ENCODE data around the gene MTRF1L.
"Not testable (repeated sequence)": the region's sequence is repeated elsewhere in the genome, so short reads cannot be mapped to it uniquely, and the experiment has no call there.

MTRF1L gene

GRCh38 chr6:153001767-153002612 lies 519 bp downstream of the MTRF1L start:
- DNase-seq: no peak

GRCh38 chr6:153000790-153001189 lies 1.7 kb downstream of the MTRF1L start:
- not testable (repeated sequence) for DNase-seq

DNA sequence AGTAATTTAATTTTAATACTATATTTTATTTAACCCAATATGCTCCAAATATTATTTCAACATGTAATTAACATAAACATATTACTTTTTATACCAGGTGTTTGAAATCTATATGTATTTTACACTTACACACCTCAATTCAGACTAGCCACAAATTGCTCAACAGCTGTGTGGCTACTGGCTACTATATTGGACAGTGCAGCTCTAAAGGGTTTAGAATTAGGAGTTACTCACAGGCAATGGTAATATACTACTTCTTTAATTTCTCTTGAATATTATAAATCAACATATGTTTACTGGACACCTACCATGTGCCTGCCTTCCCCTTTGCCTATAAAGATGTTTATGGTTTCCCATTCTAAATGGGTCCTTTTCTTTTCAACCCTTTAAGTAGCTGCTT lies 2.3 kb downstream of the MTRF1L start:
- no peak for DNase-seq

GRCh38 chr6:152999538-152999937 lies 3.0 kb downstream of the MTRF1L start:
- not testable (repeated sequence) for DNase-seq

- no peak for DNase-seq
These were observed 8.7 kb downstream of the MTRF1L start for GRCh38 chr6:152993847-152994246.

GRCh38 chr6:152993431-152993830 lies 9.1 kb downstream of the MTRF1L start:
- no peak for DNase-seq

GRCh38 chr6:152986978-152987377 lies 15.5 kb downstream of the MTRF1L start:
- no peak for DNase-seq

- DNase-seq: not testable (repeated sequence)
These were observed 17.2 kb downstream of the MTRF1L start for GRCh38 chr6:152985300-152985699.

GRCh38 chr6:152984513-152984872 lies 18.0 kb downstream of the MTRF1L start:
- no peak for DNase-seq

DNA sequence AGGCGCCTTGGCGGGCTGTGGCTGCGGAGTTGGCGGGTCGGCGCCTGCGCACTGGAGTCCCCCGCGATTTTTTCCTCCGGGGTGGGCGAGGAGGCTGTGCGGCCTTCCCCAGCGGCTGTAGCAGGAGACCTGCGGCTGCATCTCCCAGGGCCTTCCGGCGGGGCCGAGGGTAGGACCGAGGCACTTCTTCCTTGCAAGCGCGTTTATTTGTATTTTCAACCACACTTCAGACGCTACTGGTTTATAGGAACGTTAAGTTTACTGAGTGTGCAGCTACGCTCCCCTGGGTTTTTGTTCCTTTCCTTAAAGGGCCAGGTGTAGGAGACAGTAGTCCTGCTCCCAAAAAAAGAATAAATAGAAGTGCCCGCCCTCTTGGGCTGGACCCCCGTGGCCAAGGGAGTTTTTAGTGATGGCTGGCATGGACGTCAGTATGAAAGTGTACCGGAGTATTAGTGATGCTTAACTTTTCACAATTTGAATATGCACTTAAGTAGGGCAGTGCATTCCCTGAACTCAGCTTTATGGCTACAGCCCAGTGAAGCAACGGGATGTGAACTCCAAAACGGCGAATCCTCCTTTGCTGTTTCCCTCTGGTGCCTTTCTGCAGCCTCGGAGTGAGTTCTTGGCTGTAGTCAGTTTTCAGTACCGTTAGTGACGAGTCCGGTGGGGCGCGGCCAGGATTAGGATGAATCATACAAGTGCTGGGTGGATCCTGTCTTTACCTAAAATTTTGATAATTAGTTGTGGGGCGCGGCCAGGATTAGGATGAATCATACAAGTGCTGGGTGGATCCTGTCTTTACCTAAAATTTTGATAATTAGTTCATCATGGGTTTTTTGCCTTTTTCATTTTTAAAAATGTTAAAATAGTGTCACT lies 18.6 kb downstream of the MTRF1L start:
- peak; percentile 70 for DNase-seq

- DNase-seq: peak; percentile 97
These were observed 19.4 kb downstream of the MTRF1L start, which contains the start of gene FBXO5 for GRCh38 chr6:152982904-152983636. Gene FBXO5, minus strand, starts transcription at chr6:152983041. Its CDS starts 82 bp downstream, at chr6:152982959.

DNA sequence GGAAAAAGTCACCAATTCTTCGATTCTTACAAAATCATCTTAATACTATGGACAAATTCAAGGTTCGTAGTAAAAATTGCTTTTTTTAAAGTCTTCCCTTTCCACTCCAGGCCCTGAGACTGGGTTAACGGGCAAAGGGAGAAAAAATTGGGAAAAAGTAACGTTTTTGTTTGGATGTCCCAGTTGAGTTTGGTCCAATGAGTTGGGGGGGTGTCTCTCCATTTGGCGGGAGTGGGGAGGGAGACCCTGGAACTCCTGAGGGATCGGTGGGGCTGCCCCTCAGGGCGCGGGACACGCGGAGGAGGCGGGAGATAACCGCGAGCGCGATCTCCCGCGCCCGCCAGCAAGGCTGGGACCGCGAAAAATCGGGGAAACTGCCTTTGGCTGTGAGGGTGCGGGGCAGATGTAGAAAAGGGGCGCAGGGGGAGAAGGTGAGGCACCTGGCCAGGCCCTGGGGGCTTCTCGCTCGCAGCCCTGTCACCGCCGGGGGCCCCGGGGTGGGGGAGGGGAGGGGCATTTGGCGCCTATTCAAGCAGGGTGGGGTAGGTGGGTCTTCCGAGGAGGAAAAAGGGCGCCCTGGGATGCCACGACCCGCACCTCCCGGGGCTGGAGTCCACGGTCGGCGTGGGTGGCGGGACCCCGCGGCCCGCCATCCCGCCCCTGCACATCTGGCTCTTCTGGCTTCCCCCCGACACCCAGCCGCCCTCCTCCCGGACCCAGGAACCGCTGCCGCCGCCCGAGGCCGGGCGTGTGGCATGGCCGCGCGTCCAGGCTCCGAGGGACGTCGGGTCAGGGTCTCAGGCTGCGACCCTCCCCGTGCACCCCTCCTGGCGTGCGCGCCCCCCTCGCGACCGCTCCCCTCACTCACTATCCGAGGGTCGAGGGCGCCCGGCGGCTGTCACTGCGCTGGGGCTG lies 20.3 kb downstream of the MTRF1L start:
- DNase-seq: no peak

- no peak for DNase-seq
These were observed 21.3 kb downstream of the MTRF1L start for GRCh38 chr6:152981219-152981618.

DNA sequence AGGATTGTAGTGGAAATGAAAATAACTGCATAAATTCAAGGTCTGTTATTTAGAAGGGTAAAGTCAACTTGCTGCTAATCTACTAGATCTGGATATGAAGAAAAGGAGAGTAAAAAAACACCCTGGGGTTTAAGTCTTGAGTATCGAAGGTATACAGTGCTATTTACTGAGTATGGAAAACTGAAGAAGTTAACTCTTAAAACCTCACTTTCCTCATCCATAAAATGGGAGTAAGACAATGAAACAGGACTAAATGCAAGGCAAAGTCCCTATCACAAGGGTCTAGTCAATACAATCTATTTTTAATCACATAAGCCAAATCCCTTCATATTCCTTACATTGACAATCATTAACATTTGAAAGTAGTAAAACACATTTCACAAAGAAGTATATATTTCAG lies 21.9 kb downstream of the MTRF1L start:
- DNase-seq: no peak

DNA sequence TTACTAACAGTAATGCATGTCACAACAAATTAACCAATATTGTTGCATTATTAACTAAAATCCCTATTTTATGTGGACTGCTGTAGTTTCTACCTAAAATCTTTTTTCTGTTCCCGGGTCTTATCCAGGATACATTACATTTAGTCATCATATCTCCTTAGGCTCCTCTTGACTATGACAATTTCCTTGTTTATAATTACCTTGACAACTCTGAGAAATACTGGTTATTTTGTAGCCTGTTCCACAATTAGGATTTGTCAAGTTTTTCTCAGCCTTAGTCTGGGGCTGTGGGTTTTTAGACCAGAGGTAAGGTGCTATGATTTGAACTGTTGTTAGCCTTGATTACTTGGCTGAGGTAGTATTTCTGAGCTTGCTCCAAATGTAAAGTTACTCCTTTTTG lies 23.4 kb downstream of the MTRF1L start:
- DNase-seq: no peak

DNA sequence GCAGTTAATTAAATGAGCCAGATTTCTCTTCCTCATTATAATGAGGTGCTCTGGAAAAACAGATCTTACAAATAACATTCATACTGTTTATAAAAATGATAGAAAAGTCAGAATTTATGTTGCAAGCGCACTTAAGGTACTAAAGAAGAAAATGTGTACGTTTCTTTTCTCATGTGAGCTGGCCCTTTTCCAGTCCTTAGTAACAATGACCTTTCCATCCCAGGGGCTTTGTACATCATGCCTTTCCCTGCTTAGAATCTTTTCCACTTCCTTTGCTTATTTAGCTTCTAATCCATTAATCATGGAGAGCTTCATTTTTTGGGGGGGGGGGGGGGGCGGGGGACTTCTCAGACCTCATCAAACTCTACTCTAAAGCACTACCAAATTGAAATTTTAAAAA lies 24.5 kb downstream of the MTRF1L start:
- DNase-seq: no peak

GRCh38 chr6:152977556-152977955 lies 25.0 kb downstream of the MTRF1L start:
- no peak for DNase-seq

DNA sequence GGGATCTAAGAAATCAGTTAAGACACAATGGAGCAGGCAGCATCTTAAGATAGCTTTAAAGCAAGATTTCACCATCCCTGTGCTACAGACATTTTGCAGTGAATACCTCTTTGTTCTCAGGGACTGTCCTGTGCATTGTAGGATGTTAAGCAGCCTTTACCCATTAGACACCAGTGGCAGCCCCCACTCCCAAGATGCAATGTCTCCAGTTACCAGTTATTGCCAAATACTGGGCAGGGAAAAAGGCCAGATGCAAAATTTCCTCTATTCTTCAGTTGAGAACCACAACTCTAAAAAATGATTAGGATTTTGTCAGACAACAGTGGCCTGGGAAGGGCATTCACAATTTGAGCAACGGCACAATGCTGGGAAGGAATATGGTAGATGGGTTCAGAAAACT lies 25.8 kb downstream of the MTRF1L start:
- DNase-seq: no peak

GRCh38 chr6:152975204-152975915 lies 27.1 kb downstream of the MTRF1L start:
- DNase-seq: no peak

GRCh38 chr6:152973916-152974315 lies 28.6 kb downstream of the MTRF1L start:
- DNase-seq: peak; percentile 36

DNA sequence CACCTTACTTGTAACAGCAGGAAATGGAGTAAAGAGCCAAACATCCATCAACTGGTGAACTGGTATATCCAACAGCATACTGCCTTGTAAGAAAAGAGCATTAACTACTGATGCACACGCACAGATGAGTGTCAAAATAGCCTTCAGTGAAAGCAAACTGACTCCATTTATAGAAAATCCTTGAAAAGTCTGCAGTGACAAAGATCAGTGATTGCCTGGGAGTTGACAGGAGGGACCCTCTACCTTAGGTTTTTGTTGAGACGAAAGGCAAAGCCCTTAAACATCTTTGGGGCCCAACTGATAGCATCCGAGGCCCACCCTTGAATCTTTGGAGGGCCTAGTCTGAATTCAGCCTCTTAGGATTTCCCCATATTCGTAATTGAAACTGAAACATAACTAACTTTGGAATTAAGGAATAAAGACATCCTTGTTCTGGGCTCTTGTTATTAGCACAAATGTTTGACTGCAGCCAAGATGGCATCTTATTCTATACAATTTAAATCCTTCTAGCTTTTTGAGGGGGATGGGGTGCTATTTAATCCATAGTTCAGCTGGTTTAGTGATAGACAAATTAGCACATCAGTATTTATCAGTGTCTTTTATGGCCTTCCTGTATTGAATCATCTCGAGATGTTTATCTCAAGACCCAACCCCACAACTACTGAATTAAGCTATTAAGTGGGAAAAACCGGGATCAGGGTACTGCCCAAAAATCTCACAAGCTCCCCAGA lies 32.7 kb downstream of the MTRF1L start:
- DNase-seq: no peak
